Natural killer cell treated with Interleukin-12 subunit alpha and Interleukin-12 subunit beta and Interleukin-15 and Interleukin-18, amount 100 ng/mL, for 72 hours (primary cell): ENCODE results near the gene FUT6. TPM values are rescaled to one million over a fixed set of nuclear protein-coding genes. Genes with fewer than 3 reads are reported as not detected.
A peak's percentile ranks its signal among the peaks of the same experiment; 100 is the strongest.
"Not testable (repeated sequence)": the region's sequence is repeated elsewhere in the genome, so short reads cannot be mapped to it uniquely, and the experiment has no call there.

ENCODE experiments used
- ATAC-seq, 2 donors: fragments of 150-1000 bp; cut with Tn5 transposase in 1 of 2; sonication (Bioruptor Pico), chemical (Tn5 transposase) in 1 of 2; 2 replicates each; pipeline ENCODE4 v1.10.0; 2021
- DNase-seq: peaks from one replicate; pipeline ENCODE4 v3.0.0; 2022; ENCODE audit warnings: low spot score
- H3K27ac Mint-ChIP-seq, 2 donors: 1 replicate in 1 of 2; 2 replicates in 1 of 2; pipeline ENCODE4 v1.8.0; 2022; ENCODE audit warnings: mixed read lengths in 2 of 2, mild to moderate bottlenecking in 1 of 2, moderate library complexity in 1 of 2
- H3K27me3 Mint-ChIP-seq, 2 donors: 1 replicate in 1 of 2; 2 replicates in 1 of 2; pipeline ENCODE4 v1.8.0; 2022; ENCODE audit warnings: mixed read lengths in 2 of 2
- H3K36me3 Mint-ChIP-seq: one replicate; pipeline ENCODE4 v1.8.0; 2022; ENCODE audit warnings: mixed read lengths
- H3K4me1 Mint-ChIP-seq, 2 donors: 1 replicate in 1 of 2; 2 replicates in 1 of 2; pipeline ENCODE4 v1.8.0; 2022; ENCODE audit warnings: low read depth in 2 of 2, mixed read lengths in 2 of 2, mild to moderate bottlenecking in 1 of 2
- H3K4me3 Mint-ChIP-seq: one replicate; pipeline ENCODE4 v1.8.0; 2022; ENCODE audit warnings: mixed read lengths
- H3K9me3 Mint-ChIP-seq: 2 replicates; pipeline ENCODE4 v1.8.0; 2022; ENCODE audit warnings: mixed read lengths
- total RNA-seq, 2 donors: library from RNA; stranded (reverse); gene quantifications; one replicate each; pipeline ENCODE4 v1.2.3, GENCODE V29; 2022

The FUT6 gene
- total RNA-seq, 2 donors from 2014 or later: not detected

GRCh38 chr19:5786593-5787408 is 52.7 kb downstream of the FUT6 start:
- Mint-ChIP-seq H3K36me3 (peaks cover 6% of the 10 kb centered on the region), H3K27me3 (no peaks in the 10 kb centered on the region), H3K4me3 (no peak overlapping the region), H3K9me3 (no peaks in the 10 kb centered on the region), H3K4me1 (peaks cover 11 to 13% of the 10 kb centered on the region in 2 donors), H3K27ac (no peak overlapping the region)
- no peak for DNase-seq
- no peak for ATAC-seq

- no peak for DNase-seq
- H3K36me3 Mint-ChIP-seq: peaks cover 5% of the 10 kb centered on the region
- no peaks in the 10 kb centered on the region for H3K27me3 Mint-ChIP-seq
- no peak overlapping the region for H3K4me3 Mint-ChIP-seq
- no peaks in the 10 kb centered on the region for H3K9me3 Mint-ChIP-seq
- ATAC-seq: no peak
- peaks cover 5 to 7% of the 10 kb centered on the region in 2 donors for H3K4me1 Mint-ChIP-seq
- no peak overlapping the region for H3K27ac Mint-ChIP-seq
Observed at GRCh38 chr19:5785423-5785822, 54.1 kb downstream of the FUT6 start.

DNA sequence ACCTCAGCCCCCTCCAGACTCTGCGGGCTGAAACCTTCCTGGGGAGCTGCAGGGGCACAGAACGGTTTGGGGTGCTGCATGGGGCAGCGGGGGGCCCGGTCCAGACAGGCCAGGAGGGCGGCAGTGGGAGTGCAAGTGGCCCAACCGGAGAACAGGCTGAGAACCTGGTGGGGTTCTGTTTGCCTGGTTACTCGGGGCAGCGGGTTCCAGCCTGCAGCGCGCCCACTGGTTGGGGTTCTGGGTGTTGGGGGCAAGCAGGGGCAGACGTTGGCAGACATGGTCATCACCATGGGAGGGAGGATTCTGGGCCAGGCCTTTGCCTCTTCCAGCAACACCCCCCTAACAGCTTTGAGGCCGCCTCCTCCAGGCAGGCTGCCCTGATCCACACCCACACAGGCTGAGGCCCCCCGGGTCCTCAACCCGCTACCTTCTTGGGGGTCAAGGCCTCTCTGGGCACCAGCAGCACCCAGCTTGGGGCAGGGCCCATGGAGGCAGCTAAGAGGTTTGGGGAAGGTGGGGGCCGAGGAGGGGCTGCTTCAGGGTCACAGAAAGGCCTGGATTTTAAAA is 54.8 kb downstream of the FUT6 start, which contains the start of gene PRR22:
Gene PRR22 (minus strand): TSS at position 166 of the 567 bp plus-strand sequence. CDS start 86 bp downstream, at position 80.
- H3K9me3 Mint-ChIP-seq: no peaks in the 10 kb centered on the region
- no peak for DNase-seq
- H3K36me3 Mint-ChIP-seq: no peaks in the 10 kb centered on the region
- H3K4me1 Mint-ChIP-seq: peaks cover 0 to 2% of the 10 kb centered on the region in 2 donors
- ATAC-seq: peak in 1 of 2 donors; percentile 2
- no peak within 1 kb of the TSS for H3K27ac Mint-ChIP-seq
- no peak within 1 kb of the TSS for H3K4me3 Mint-ChIP-seq
- H3K27me3 Mint-ChIP-seq: no peaks in the 10 kb centered on the region

DNA sequence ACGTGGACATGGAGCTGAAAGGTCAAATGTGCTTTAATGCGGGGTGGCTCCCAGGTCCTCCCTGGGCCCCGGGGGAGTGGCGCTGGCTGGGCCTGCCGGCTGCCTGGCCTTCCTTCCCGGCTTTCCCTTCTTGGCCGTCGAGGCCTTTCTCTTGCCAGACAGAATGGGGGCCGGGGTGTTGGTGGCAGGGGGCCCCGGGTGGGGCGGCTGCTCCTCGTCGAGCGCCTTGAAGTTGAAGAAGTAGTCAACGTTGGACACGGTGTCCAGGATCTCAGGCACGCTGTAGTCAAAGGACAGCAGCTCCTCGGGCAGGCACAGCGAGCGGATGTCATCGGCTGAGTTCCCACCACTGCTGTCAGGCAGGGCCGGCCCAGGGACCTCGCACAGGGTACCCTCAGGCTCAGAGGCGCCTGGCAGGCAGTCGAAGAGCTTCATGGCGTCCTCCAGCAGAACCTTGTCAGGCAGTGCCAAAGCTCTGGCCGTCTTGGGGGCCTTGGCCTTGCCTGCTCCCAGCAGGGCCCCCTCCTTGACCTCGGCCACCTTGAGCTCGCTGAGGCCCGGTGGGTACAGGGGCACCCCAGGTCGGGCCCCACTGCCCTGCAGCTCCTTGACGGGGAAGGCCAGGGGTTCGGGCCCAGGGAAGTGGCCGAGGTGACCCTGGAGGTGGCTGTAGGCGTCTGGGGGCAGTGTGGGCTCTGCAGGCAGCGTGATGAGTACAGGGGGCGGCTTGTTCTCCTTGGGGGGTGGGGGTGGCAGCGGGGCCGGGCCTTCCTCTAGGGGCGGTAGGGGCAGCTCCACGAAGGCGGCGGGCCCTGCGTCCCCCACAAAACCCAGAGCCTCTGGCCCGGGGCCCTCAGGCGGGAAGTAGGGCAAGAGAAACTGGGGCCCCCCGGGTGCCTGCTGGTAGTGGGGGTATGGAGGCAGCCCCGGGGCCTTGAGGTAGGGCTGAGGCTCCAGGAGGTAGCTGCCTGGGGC is 56.3 kb downstream of the FUT6 start:
- no peak for DNase-seq
- Mint-ChIP-seq H3K4me3 (no peak overlapping the region), H3K4me1 (peaks cover 0 to 2% of the 10 kb centered on the region in 2 donors), H3K27ac (no peak overlapping the region), H3K36me3 (no peaks in the 10 kb centered on the region), H3K9me3 (no peaks in the 10 kb centered on the region), H3K27me3 (no peaks in the 10 kb centered on the region)
- ATAC-seq: peak in 1 of 2 donors; percentile 4

DNA sequence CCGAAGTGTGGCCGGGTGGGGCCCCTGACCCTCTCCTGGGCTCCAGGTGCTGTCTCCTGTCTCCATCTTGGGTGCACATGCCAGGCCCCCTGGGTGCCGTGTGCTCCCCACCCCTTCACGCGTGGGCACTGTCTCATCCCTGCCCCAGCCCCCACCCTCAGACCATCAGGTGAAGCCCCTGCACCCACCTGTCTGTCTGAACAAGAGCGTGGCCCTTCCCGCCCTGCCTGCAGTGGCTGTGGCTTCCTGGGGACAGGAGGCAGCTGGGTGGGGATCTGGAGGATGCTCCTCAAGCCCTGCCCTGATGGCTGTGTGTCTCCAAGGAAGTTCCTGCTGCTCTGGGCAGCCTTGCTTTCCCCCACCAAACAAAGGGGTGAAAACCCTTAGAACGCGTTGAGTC is 57.2 kb downstream of the FUT6 start:
- no peaks in the 10 kb centered on the region for H3K9me3 Mint-ChIP-seq
- DNase-seq: no peak
- H3K36me3 Mint-ChIP-seq: no peaks in the 10 kb centered on the region
- H3K4me1 Mint-ChIP-seq: peaks cover 0 to 2% of the 10 kb centered on the region in 2 donors
- no peaks in the 10 kb centered on the region for H3K27me3 Mint-ChIP-seq
- no peak overlapping the region for H3K4me3 Mint-ChIP-seq
- H3K27ac Mint-ChIP-seq: no peak overlapping the region
- no peak for ATAC-seq

GRCh38 chr19:5780916-5781315 is 58.6 kb downstream of the FUT6 start:
- H3K9me3 Mint-ChIP-seq, H3K27ac Mint-ChIP-seq, ATAC-seq, DNase-seq, H3K4me3 Mint-ChIP-seq, H3K4me1 Mint-ChIP-seq, H3K27me3 Mint-ChIP-seq, H3K36me3 Mint-ChIP-seq: not testable (repeated sequence)

Other genes starting within 250 kb of the FUT6 start
- gene SAFB2, start 216.9 kb downstream of the FUT6 start, total RNA-seq: 100 to 1,000 TPM; 116 to 204 TPM
- gene SAFB, start 216.6 kb downstream of the FUT6 start, total RNA-seq: 100 to 1,000 TPM; 126 to 190 TPM
- 10 to 100 TPM; 40.7 to 41.4 TPM for gene MICOS13, start 159.2 kb downstream of the FUT6 start, total RNA-seq
- gene HSD11B1L, start 158.7 kb downstream of the FUT6 start, total RNA-seq: 1 to 10 TPM; 1.8 to 3.6 TPM
- 100 to 1,000 TPM; 645 to 764 TPM for gene RPL36, start 149.4 kb downstream of the FUT6 start, total RNA-seq
- 100 to 1,000 TPM; 151 to 267 TPM for gene LONP1, start 119.6 kb downstream of the FUT6 start, total RNA-seq
- gene CATSPERD, start 119.1 kb downstream of the FUT6 start, total RNA-seq: not detected
- 10 to 100 TPM in 1 of 2 donors, 1 to 10 TPM in 1; 8.5 to 21.5 TPM for gene PRR22, start 55.0 kb downstream of the FUT6 start, total RNA-seq
- 100 to 1,000 TPM in 1 of 2 donors, 10 to 100 TPM in 1; 90.1 to 155 TPM for gene DUS3L, start 48.5 kb downstream of the FUT6 start, total RNA-seq
- gene NRTN, start 34.6 kb downstream of the FUT6 start, total RNA-seq: not detected
- gene FUT3, start 11.7 kb upstream of the FUT6 start, total RNA-seq: not detected
- not detected for gene FUT5, start 30.8 kb upstream of the FUT6 start, total RNA-seq
- gene NDUFA11, start 64.1 kb upstream of the FUT6 start, total RNA-seq: 100 to 1,000 TPM; 170 to 189 TPM
- 1 to 10 TPM; 4.4 to 6.7 TPM for gene VMAC, start 65.2 kb upstream of the FUT6 start, total RNA-seq
- gene CAPS, start 74.6 kb upstream of the FUT6 start, total RNA-seq: 1 to 10 TPM; 7.6 to 8.6 TPM
- gene RANBP3, start 138.4 kb upstream of the FUT6 start, total RNA-seq: 100 to 1,000 TPM in 1 of 2 donors, 10 to 100 TPM in 1; 96.5 to 119 TPM